Thyroid gland (tissue), 4 donors: ENCODE results near the gene IL17D.

Source experiments
- POLR2A ChIP-seq, 2 donors: fragments of 450-650 bp; IDR thresholded peaks; one replicate each; pipeline ENCODE4 v1.6.1; 2017; ENCODE audit warnings: antibody characterized with exemption in 2 of 2, mild to moderate bottlenecking in 2 of 2, moderate library complexity in 1 of 2
- TF ChIP-seq, protein P1 (sequence below), 6 experiments: fragments of 200-600 bp in 3 of 6; fragments of 450-650 bp in 3 of 6; sonication (generic) in 3 of 6; IDR thresholded peaks; one replicate each; pipeline ENCODE4 v1.5.1; 2016 to 2019; ENCODE audit warnings: antibody characterized with exemption in 6 of 6, mild to moderate bottlenecking in 2 of 6, inconsistent platforms in 1 of 6, moderate library complexity in 1 of 6

DNA sequence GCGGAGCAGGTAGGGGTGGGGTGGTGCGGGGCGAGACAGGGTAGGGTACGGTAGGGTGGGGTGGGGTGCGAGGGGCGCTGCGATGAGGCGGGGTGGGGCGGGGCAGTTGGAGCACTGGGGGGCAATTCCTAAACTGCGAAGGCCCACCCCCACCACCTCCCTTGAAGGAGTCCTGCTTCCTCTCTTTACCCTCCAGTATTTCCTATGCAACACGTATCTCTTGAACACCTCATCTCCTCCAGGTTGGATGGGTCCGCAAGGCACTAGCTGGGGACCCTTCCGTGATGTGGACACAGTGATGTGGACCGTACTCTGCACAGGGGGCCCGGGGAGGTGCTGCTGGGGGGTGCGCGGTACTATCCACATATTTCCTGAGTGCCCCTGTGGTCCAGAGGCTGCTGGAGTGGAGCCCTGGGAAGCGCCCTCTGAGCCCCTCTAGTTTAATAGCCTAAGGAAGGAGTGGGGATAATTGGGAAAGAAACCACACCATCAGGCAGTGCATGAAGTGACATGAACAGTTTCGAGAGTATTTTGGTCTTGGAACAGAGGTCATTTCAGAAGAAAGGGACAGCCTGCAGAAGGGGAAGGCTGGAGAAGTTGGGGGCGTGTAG lies 1.1 kb downstream of the IL17D start:
- TF ChIP-seq, protein P1, sequence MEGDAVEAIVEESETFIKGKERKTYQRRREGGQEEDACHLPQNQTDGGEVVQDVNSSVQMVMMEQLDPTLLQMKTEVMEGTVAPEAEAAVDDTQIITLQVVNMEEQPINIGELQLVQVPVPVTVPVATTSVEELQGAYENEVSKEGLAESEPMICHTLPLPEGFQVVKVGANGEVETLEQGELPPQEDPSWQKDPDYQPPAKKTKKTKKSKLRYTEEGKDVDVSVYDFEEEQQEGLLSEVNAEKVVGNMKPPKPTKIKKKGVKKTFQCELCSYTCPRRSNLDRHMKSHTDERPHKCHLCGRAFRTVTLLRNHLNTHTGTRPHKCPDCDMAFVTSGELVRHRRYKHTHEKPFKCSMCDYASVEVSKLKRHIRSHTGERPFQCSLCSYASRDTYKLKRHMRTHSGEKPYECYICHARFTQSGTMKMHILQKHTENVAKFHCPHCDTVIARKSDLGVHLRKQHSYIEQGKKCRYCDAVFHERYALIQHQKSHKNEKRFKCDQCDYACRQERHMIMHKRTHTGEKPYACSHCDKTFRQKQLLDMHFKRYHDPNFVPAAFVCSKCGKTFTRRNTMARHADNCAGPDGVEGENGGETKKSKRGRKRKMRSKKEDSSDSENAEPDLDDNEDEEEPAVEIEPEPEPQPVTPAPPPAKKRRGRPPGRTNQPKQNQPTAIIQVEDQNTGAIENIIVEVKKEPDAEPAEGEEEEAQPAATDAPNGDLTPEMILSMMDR (IDR thresholded peaks at IDR 0.05): no peak
- TF ChIP-seq POLR2A (IDR thresholded peaks at IDR 0.05): no peak
